GM13977 (cell line): ENCODE results near the gene AREL1.

Source experiments
- DNase-seq: peaks from one replicate; pipeline ENCODE4 v3.0.0; 2012; ENCODE audit warnings: low spot score
- in situ Hi-C: fragments of 300-500 bp; cut with MboI; formaldehyde crosslinking; loops from one replicate; pipeline ENCODE4 v1.12.0; 2022; ENCODE audit warnings: low sequenced_read_pairs, low pct_unique_long_range_greater_than_20kb, mixed read lengths, inconsistent platforms; ENCODE audit not compliant: unreplicated experiment
- TF ChIP-seq, protein P1 (sequence below): IDR thresholded peaks from 2 replicates; pipeline ENCODE4 v1.5.1; 2012; ENCODE audit warnings: mild to moderate bottlenecking, control low read depth; ENCODE audit not compliant: insufficient read depth; ENCODE audit errors: extremely low read depth, missing control alignments

AREL1 gene

DNA sequence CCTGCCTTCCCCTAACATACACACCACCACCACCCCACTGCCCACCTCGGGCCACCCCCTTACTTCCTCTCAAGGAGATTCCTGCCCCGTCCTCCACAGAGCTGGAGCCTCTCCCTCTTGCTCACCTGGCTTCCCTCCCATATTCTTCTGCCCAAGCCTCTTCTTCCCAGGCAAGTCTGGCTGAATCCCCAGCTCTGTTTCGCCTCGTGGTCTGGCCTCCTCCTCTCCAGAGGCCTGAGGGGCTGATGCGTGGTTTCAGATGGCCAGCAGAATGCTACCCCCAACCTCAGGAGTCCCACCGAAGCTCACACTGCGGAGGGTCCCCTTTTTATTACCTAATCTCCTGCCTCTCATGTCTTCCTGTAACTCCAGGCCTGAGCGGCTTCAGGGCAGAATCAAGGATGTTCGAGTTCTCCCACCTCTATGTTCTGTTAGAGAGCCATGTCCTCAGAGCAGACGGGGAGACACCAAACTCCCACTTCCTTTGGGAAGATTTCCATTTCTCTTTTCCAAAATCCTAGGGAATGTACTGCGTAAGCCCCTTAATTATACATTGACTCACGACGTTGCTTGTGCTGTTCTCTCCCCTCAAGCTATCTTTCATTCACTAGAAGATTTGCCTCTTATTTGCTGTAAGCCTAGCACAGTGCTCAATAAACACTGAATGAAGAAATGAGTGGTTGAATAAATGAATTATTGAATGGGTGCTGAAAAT, 67.0 kb downstream of the AREL1 start:
- no peak for DNase-seq
- TF ChIP-seq, protein P1, sequence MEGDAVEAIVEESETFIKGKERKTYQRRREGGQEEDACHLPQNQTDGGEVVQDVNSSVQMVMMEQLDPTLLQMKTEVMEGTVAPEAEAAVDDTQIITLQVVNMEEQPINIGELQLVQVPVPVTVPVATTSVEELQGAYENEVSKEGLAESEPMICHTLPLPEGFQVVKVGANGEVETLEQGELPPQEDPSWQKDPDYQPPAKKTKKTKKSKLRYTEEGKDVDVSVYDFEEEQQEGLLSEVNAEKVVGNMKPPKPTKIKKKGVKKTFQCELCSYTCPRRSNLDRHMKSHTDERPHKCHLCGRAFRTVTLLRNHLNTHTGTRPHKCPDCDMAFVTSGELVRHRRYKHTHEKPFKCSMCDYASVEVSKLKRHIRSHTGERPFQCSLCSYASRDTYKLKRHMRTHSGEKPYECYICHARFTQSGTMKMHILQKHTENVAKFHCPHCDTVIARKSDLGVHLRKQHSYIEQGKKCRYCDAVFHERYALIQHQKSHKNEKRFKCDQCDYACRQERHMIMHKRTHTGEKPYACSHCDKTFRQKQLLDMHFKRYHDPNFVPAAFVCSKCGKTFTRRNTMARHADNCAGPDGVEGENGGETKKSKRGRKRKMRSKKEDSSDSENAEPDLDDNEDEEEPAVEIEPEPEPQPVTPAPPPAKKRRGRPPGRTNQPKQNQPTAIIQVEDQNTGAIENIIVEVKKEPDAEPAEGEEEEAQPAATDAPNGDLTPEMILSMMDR = no peak

DNA sequence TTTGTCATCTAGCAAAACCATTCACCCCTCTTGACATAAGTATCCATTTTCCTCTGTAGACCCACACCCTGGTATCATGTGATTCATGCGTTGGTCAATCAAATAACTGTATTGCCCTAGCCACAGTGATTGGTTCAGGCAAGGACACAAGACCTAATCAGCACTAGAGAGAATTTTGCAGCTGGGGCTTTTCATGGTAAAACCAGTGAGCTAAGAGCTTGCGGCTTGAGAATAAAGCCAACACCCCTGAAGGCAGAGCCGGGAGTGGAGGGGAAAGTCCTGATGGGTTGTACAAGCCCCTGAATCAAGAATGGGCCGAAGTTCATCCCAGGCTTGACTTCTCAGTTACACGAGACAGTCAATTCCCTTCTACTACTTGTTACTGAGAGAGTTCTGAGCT, 67.6 kb downstream of the AREL1 start:
- TF ChIP-seq, protein P1 = no peak
- in situ Hi-C loops = no loop called here
- no peak for DNase-seq

More for the DNA sequence above, 67.0 kb downstream of the AREL1 start:
- in situ Hi-C loops = no loop called here

DNA sequence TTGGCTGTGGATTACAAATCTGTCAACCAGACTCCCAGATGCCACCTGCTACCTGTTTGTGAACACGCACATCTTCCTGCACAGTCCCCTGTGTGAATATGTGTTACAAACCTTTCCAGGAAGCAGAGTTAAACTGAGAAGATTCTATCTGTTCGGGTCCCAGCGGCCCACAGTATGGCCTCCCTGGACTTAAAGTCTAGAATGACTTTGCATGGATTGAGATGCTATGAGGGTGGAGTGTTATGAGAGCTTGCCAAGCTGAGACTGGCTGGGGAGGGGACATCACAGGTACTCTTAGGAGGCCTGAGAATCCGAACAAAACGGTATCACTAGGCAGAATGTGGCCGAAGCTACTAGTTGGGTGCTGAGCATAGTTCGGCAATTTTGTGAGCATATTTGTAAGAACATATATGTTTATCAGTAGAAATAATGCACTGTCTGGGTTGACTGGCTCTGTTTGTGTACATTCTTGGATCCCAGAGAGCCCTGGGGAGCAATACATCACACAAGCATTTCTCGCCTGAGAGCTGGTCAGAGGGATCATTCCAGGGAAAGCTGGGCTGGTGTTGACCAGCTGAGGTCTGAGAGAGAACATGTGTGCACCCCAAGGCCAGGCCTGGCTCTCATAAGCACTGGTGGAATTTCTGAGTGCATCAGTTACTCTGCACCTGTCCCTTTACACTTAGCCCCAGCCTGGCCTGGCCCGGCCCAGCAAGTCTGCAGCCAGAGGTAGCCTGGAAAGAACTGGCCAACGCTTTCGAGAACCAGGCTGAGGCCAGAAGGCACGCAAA, 71.1 kb downstream of the AREL1 start:
- in situ Hi-C loops = no loop called here
- DNase-seq = no peak
- TF ChIP-seq, protein P1 = no peak

DNA sequence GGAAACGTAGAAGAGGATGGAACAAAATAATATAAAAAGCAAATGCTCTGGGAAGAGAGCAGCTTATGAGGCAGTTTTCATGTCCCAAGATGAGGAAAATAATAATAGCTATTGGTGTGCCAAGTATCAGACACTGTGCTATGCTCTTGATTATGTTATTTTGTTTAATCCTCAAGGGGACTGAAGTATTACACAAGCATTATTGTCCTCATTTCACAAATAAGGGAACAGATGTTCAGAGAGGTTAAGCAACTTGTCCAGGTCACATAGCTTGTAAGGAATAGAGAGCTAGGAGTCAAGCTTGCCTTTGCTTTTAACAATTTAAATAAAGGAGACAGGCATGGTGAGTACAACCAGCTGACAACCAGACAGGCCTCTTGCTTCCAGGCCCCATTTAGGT, 73.9 kb downstream of the AREL1 start:
- in situ Hi-C loops = no loop called here
- TF ChIP-seq, protein P1 = no peak
- DNase-seq = no peak

DNA sequence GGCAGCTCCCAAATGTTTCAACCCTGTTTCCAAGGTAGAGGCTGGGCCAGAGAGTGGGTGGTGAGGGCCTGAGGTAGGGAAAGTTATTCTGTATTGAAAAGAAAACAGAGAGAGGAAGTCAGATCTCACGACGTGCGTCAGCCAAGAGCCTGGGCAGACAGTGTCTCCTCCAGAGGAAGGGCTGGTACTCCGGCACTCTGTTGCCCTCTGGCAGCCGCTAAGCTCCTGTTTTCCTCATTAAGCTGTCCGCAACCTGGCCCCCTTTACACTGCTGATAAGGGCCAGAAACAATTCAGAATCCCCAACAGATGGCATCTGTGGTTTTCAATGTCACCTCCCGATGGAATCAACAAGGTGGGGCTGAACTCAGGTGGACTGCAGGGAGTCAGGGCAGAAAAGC, 74.8 kb downstream of the AREL1 start:
- DNase-seq = no peak
- TF ChIP-seq, protein P1 = no peak
- in situ Hi-C loops = no loop called here

DNA sequence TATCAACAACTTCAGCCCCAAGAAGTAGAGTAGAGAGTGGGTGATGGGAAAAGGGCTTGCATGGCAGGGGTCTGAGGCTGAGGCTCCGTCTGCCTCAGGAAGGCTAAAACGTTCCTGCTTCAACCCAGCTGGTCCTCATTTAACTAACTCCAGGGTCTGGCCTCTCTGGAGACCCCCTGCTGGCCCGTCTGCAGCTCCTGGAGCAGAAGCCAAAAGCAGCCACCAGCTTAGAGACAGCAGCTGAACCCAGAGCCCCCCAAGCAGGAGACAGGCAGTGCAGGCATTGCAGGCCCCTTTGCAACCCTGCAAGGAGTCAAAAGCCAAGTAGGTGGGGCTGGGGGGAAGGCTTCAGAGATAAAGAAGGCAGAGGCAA, 75.7 kb downstream of the AREL1 start:
- TF ChIP-seq, protein P1 = no peak
- no peak for DNase-seq
- in situ Hi-C loops = no loop called here
